Posterior cingulate gyrus (tissue), 11 donors: ENCODE results near the gene TM4SF4.
A peak's percentile ranks its signal among the peaks of the same experiment; 100 is the strongest.

Experiments used
- DNase-seq, 10 donors: peaks; one replicate each; pipeline versions ENCODE4 v3.0.0 to v3.0.0-alpha.2; 2020 to 2021; ENCODE audit warnings: mixed read lengths in 3 of 10
- intact Hi-C: fragments of 100-400 bp; cut with DNase I; formaldehyde crosslinking; loops from one replicate; pipeline ENCODE4 v1.15.1; 2023

Gene TM4SF4

DNA sequence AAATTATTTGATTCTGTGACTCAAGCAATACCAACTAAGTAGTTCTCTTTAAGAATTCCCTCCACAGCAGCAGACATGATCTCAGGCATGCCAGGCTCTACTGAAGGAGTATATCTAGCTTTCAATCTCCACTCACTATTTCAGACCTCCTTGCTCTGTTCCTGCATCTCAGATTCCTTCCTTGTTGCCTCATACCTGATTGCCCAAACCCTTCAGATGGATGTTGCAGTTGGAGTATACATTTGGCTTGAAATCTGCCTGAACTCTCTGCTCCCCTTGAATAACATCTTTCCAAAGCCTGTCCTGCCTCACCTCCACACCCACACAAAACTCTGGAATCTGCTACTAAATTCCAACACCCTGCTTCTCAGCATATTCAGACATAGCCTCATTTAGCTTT is 19.8 kb upstream of the TM4SF4 start:
- intact Hi-C loops, result no loop called here
- DNase-seq, result no peak

DNA sequence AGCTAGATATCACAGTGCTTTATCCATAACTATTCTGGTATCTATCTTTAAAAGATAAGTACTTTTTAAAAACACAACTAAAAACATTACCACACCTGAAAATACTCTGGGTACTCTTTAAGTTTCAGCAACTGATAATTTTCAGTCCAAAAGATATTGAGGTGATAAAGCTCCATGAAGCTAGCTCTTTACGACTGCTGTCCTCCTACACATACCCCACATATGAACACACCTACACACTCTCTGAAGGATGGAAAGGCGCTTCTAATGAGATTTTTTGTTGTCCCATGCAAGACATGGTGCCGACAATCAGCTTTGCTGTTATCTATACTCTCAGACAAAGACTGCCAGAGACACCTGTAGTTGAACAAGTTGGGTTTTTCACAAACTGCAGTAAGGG is 19.1 kb upstream of the TM4SF4 start:
- no peak for DNase-seq
- intact Hi-C loops, result no loop called here

DNA sequence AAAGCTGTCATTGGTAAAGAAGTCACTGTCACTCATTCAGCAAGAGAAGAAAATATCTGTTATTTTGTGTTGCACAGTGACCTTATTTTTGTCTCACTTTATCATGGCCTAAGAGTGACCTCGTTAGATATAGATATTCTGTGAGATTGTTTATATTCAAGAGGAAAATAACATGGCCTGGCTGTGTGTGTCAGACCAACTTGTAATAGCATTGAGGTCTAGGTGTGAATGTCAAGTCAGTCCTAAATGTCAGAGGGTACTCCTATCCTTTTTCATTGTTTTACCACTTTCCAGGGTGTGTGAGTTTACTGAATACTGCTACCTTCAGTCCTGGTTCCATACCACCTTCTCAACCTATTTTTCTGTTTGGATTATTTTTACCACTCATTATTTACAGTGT is 18.5 kb upstream of the TM4SF4 start:
- no peak for DNase-seq
- intact Hi-C loops, result no loop called here

DNA sequence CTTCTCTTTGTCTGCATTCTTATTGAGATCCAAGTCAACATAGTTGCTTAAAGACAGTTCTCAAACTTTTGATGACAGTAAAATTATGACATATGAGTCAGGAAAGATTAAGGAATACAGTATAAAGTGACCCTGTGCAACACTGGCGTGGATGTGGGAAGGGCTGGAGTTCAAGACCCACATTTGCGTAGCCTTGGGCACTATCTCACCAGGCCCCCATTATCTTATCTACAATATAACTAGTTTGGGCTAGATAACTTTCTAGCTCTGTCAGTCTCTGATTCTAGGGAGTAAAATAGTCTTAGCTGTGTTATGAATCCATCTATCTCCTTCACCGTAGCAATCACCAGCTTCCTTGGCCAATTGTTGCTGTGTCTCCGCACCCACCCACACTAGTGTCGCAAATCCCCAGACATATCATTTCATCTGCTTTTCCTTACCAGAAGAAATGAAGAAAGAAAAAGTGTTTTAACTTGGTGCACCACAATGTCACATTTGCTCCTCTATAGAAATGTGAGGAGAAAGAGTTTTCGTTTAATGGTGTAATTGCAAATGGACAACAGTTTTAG is 14.9 kb upstream of the TM4SF4 start:
- no peak for DNase-seq

DNA sequence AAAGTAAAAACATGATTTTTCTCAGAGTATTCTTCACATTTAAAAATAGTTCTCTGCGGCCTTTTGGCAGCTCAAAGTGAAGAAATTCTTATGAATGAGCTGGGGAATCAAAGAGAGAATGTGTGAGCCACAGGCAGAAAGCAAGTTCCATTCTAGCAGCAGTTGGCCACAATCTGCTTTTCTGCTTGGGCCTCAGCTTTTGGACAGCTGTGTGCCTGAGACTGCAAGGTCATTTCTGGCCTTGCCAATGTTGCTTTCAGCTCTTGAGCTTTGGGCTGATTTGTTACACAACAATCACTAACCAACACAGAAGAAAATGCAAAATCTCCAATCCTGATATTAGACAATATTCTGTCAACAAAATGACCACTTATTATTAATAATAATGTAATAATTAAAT is 14.4 kb upstream of the TM4SF4 start:
- no peak for DNase-seq
- intact Hi-C loops, result no loop called here

More for the DNA sequence above, 14.9 kb upstream of the TM4SF4 start:
- intact Hi-C loops, result no loop called here

DNA sequence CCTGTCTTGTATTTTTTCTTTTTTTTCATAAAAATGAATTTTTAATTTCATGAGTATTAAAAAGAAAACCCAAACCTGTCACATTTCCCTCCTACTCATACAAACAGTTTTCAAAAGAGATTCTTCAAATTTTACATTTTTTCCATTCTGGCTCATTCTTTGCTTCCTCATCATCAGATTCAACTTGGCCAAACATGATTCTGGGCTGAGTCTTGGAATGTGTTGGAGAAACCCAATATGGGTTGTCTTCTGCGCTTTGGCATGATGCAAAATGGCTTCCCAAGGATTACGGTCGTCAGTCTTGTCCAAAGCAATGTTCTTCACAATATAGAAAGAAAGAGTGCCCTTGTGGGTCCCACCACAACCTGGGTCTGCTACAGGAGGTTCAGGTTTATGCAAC is 12.4 kb upstream of the TM4SF4 start:
- intact Hi-C loops, result no loop called here
- DNase-seq, result no peak

DNA sequence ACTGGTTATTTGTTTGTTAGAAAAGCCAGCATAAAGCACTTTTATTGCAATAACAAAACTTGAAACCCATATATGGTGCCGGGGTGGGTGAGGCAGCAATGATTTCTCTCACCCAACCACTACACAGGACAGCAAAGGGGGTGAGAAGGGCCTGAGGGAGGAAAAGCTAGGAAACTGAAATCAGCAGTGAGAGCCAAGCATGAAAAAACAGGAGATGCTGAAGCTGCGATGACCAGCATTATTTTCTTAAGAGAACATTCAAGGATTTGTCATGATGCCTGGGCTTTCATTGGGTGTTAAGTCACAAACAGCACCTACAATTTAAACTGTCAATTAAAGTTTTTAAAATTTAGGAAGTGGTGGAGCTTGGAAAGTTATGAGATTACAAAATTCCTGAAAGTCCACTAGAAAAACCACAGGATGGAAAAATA is 11.9 kb upstream of the TM4SF4 start:
- intact Hi-C loops, result no loop called here
- no peak for DNase-seq

DNA sequence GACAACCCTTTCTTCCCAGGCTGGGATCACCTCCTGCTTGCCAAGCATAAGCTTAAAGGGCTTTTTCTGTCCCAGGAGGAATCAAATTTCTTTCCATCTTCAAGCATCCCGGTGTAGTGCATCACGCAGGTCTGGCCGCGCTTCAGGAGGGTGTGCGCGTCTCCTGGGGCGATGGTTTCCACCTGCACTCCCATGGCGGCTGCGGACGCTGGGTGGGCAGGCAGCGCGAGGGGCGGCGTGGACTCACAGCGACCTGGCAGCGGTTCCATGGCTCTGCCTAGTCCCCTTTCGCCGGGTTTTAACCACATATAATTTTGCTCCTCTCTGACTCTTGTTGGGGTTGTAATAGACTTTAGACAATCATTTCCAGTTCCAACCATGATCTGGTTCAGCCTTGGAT is 10.6 kb upstream of the TM4SF4 start:
- no peak for DNase-seq
- intact Hi-C loops, result no loop called here

DNA sequence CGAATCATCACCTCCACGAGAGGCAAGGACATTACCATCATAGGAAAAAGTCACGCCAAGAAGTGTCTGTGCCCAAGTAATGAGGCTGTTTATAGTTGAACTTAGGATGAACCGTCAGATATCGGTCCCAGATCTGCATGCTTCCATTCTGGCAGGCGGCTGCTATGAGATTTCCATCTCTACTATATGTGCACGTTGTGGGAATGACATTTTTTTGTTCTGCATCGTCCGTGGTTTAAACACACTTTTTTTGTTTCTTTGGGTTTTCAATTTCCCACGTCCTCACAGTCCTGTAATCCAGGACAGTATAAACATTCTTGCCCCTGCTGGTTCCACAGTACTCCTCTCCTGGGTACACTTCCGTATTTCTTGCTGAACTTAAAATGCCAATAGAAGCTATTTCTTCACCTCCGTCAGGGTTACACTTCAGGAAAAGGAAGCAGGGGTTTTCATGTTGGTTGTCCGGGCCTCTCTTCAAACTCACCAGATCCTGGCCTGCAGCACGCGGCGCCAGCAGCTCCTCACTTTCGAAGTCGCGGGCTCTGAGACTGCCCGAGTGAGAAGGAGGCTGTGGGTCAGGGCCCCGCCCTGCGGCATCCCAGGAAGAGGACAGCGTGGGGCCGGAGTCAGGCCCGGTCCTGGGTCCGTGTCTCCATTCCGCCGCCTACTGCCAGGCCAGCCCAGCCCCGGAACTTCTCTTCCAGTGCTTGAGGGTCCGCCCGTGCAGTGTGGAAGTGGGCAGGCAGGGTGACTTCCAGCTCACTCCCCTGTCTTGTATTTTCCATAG is 9.8 kb upstream of the TM4SF4 start:
- peak in 1 of 10 donors; percentile 70 for DNase-seq
- intact Hi-C loops, result no loop called here

DNA sequence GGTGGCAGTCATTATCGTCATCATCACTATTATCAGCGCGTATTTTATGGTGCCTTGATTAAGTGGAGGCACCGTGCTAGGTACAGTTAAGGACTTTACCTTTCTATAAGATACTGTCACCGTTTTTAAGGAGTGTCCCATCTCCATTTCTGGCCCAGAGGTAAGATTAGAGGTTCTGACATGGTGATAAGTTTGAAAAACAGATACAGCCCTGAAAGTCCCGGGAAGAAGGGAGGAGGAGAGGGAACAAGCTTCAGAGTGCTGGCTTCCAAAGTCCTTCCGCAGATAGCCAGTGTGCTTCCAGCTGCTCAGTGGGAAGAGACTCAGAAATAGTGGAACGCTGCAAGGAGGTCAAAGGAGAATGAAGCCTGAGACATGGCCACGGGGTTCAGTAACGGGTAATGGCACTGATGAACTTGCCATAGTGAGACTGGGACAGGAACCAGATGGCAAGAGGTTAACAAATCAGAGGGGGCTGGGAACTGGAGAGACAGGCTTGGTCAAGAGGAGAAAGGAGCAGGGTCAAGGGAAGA is 9.1 kb upstream of the TM4SF4 start:
- DNase-seq, result no peak
- intact Hi-C loops, result no loop called here

DNA sequence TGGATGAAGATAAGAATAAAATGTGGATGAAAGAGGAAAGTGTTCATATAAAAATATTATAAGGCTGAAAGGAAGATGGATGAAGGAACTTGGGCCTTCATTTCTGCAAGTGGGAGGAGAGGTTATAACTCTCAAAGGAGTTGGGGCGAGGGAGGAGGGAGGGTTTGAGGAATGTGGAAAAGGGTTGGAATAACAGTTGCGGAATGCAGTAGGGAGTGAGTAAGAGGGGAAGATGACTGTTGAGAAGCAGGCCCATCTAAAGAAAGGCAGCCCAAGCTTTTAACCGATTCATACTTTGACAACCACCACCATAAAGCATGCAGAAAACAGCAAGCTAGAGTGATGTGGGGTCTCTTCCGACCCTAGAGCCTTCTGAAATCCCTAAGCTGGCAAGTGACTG is 8.3 kb upstream of the TM4SF4 start:
- intact Hi-C loops, result no loop called here
- DNase-seq, result no peak

DNA sequence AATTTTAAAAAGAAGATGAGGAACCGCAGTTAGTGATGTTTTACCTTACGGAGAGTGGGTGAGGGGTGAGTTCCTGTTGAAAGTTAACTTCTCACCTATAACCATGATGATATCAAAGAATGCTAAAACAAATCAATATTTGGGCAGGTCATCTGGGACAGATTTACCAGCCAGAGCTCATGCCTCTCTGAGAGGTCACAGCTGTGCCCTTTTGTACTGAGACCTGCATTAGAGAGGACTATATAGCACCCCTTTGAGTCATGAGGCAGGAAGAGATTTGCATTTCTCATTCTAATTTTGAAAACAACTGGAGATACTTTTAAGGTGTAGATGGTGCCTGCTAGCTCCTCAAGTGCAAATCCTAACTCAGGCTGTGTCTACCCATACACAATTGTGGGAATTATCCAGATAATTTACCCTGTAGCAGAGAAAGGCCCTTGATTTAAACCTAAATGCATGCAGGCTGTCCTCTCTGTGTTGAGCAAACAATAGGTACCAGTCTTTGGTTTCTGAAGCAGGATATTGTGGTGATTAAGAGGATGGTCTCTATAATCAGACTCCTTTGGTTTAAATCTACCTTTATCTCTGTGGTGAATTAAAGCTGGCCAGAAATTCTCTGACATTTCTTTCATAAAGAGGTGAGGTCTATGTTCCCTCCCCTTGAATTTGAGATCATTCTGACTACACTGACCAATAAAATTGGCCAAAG is 5.8 kb upstream of the TM4SF4 start:
- no peak for DNase-seq
- intact Hi-C loops, result no loop called here

DNA sequence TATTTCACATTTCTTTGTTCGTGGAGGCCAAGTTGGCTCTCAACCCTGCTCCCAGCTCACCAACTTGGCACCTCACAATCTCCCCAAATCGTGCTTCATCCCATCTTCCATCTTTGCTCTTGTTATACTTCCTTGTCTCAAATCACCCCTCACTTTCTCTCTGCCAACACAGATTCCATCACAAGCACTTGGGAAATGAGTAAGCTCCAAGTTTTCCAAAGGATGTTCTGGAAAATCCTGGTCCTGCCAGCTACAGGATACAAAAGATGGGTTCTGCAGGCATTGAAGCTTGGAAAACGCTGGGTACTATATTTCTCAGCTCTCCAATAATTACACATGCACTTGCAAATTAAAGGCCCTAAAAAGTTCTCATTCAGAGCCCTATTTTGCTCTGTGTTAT is 4.1 kb upstream of the TM4SF4 start:
- intact Hi-C loops, result no loop called here
- no peak for DNase-seq

DNA sequence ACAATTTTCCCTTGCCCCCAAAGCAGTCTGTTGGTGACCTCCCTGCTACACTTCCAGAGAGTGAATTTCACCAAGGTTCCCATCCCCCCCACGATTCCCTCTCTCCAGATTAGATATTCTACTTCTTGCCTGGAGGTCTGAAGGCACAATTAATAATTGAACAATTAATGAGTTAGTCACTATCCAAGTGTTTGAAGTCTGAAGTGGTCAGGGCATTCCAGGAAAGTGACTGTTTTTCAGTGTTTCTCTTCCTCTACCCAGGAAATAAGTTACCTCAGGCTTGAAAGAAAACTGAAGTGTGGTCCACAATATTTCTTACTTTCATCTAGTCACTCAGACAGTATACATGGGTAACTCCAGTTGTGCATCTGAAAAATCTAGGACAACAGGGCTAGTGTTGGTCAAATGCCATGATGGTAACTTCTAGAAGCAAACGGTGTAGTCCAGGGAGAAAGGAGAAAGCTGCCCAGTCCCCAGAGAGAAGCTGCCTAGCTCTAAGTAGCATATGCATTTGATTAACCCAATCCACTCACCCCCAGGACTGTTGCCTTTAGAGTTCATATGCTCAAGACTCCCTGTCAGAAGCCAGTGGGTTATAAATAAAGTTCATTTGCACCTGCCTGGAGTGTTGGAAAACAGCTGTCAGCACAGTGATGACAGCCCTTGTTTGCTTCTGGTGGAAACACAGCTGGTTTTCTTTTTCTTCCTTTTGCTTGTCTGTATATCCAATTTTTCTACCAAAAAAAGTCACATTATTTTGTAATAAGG is 2.3 kb upstream of the TM4SF4 start:
- intact Hi-C loops, result no loop called here
- DNase-seq, result no peak

DNA sequence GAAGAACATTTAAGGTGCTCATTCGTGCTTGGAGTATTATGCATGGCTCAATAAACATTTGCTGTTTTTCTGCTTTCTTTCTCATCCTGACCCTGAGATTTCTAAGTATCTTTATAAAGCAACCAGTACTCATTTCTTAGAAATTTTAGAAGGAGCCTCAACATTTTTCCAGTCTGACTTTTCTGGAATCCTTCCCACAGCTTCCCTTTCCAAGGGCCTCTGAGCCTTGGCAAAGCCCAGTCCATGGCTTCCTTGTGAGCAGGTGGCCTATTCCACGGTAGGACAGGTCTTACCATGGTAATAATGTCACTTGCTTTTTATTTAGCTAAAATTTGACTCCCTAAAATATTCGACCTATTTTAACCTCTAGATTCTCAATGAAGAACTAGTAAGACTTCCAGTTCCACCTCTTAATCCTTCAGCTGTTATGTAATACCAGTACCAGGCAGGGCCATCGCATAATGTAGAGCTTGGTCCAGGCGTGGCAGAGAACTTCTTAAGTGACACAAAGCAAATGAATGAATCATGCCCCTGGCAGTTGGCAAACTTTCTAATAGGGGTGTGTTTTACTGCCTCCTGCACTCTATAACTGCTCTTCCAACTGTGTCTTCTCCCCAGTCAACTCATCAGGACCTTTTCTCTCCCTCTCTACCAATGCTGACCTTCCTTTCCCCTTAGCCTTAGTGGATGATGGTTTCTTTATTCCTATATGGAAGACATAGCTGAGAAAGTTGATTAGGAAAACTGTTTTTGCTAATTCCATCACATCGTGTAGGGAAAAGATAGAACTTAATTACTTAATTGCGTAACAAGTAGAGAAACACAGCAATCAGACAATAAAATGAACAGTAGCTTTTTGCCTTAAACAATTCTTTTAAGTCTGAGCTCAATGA is 894 bp upstream of the TM4SF4 start:
- intact Hi-C loops, result no loop called here
- DNase-seq, result no peak

DNA sequence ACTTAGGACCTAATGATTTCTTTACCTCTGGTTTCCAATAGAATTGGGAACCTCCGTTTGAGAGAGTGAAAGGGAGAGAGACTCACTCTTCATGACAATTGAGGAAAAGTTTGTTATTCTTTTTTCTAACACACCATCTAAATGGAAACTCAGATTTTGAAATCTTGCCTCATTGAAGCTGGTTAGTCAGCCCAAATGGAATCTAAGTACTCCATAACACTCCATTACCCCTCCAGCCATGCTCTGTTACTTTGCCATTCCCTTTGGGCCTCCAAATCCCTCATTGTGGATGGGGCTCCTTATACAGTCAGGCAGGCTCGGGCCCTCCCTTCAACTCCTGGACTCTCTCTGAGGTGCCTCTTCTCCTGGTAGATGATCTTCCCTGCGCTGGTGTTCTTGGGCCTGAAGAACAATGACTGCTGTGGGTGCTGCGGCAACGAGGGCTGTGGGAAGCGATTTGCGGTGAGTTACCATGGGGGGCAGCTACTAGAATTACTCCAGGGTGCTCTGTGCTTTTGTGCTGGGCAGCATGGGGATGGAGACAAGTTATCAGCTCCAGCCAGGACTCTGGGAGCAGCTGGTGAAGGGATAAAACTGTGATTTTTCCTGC is 1.1 kb downstream of the TM4SF4 start:
- intact Hi-C loops, result no loop called here
- DNase-seq, result no peak

DNA sequence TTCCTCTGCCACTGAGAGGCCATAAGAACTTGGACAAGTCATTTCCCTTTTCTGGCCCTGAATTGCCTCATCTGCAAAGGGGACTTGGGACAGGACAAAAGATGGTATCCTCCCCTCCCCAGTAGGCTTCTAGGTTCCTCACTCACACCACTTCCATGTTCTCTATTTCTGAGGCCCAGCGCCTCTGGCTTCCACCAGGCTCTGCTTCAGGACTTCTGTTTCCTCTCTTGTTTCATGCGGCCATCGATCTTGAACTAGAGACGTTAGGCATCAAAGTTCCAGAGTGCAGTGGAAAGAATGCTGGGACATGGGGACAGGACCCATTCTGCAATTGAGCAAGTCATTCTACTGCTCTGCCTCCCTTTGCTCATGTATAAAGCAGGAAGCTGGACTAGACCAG is 1.7 kb downstream of the TM4SF4 start:
- intact Hi-C loops, result no loop called here
- no peak for DNase-seq

DNA sequence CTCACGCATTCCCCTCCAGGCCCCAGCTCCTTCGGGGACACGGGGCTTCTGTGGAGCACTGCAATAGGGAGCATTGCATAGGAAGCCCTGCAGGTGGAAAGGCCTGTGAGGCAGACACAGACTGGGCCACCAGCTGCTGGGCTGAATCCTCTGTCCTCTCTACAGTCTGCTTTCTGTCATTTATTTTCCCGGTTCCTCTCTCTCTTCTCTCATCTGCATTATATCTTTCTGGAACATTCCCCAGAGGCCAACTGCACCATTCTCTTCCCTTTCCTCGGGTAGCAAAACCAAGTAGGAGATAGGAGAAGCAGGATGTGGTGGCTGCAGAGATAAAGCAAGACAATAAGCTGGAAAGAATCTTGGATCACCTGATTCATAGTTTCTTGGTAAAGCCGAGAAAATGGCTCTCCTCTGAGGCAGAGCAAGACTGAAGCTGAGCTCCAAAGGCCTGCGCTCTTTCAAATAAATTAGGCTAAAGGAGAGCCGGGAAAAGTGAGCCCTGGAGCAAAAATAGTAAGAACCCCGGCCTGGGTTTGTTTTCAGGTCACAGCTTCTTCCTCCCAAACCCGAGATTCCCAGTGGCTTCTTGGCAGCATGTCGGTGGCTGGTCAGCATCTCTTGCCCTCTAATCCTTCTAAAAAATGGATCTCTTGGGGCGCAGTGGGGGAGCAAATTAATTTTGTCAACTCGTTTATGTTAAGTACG is 5.3 kb downstream of the TM4SF4 start:
- DNase-seq, result no peak
- intact Hi-C loops, result loop anchor here (2.0 kb wide), 2 partner anchors 87 to 127 kb away; no protein-coding TSS in a partner anchor
